OCI-LY7 (cell line): Measurements from ENCODE around the gene PPP6R3.

ENCODE experiments used
- EZH2phosphoT487 ChIP-seq: fragments of 200-600 bp; sonication (generic); IDR thresholded peaks from 2 replicates; pipeline ENCODE4 v1.6.1; 2018; ENCODE audit warnings: low read depth, borderline replicate concordance, mild to moderate bottlenecking, mixed run types, antibody characterized with exemption, low read length, moderate library complexity, mixed read lengths
- TF ChIP-seq, protein P1 (sequence below): fragments of 200-600 bp; sonication (generic); conservative IDR thresholded peaks from 2 replicates; pipeline ENCODE4 v1.5.1; 2014; ENCODE audit warnings: mild to moderate bottlenecking, antibody characterized with exemption, low read length, moderate library complexity, mixed read lengths

DNA sequence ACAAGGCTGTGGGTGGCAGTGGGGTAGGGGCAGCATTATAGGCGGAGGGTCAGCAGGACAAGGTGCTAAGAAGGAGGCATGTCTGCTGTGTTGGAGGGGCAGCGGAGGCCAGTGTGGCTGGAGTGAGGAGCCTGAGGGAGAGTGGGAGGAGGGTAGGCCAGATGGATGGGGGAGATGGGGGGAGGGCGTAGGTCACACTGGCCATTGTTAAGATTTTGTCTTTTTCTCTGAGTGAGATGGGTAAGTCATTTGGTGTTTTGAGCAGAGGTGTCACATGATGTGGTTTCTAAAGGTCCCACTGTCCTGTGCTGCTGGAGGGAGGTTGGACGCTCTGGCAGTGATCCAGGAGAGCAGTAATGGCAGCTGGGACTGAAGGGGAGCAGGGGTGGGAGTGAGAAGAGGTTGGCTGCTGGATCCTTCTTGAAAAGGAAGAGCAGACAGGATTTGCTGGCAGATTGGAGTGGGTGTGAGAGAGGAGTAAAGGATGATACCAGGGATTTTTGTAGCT lies 9.8 kb downstream of the PPP6R3 start:
- TF ChIP-seq, protein P1, sequence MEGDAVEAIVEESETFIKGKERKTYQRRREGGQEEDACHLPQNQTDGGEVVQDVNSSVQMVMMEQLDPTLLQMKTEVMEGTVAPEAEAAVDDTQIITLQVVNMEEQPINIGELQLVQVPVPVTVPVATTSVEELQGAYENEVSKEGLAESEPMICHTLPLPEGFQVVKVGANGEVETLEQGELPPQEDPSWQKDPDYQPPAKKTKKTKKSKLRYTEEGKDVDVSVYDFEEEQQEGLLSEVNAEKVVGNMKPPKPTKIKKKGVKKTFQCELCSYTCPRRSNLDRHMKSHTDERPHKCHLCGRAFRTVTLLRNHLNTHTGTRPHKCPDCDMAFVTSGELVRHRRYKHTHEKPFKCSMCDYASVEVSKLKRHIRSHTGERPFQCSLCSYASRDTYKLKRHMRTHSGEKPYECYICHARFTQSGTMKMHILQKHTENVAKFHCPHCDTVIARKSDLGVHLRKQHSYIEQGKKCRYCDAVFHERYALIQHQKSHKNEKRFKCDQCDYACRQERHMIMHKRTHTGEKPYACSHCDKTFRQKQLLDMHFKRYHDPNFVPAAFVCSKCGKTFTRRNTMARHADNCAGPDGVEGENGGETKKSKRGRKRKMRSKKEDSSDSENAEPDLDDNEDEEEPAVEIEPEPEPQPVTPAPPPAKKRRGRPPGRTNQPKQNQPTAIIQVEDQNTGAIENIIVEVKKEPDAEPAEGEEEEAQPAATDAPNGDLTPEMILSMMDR = no peak
- TF ChIP-seq EZH2phosphoT487 = no peak
